Activated T-cell treated with anti-CD3 and anti-CD28 coated beads for 48 hours (primary cell): ENCODE results near the gene C16orf92.
A peak's percentile ranks its signal among the peaks of the same experiment; 100 is the strongest.
"Not testable (repeated sequence)": the region's sequence is repeated elsewhere in the genome, so short reads cannot be mapped to it uniquely, and the experiment has no call there.

Experiments
- DNase-seq: peaks from one replicate; pipeline ENCODE4 v3.0.0-alpha.2; 2020; ENCODE audit warnings: low read depth

The C16orf92 gene

GRCh38 chr16:30027588-30028437, 4.8 kb downstream of the C16orf92 start:
- DNase-seq: no peak

- DNase-seq: no peak
Measured at GRCh38 chr16:30028438-30029076, 5.6 kb downstream of the C16orf92 start.

GRCh38 chr16:30030011-30030685, 7.2 kb downstream of the C16orf92 start:
- DNase-seq: no peak

GRCh38 chr16:30030841-30031413, 7.9 kb downstream of the C16orf92 start, which contains the start of gene TLCD3B:
Gene TLCD3B, minus strand, starts transcription at chr16:30031271. Its CDS starts 744 bp downstream, at chr16:30030527.
- DNase-seq: no peak

- no peak for DNase-seq
Measured at GRCh38 chr16:30031477-30031918, 8.5 kb downstream of the C16orf92 start.

- DNase-seq: peak; percentile 58
Measured at GRCh38 chr16:30032083-30032819, 9.3 kb downstream of the C16orf92 start.

- no peak for DNase-seq
Measured at GRCh38 chr16:30033270-30033669, 10.3 kb downstream of the C16orf92 start.

- no peak for DNase-seq
Measured at GRCh38 chr16:30040221-30040620, 17.2 kb downstream of the C16orf92 start.

GRCh38 chr16:30040690-30041089, 17.7 kb downstream of the C16orf92 start:
- DNase-seq: not testable (repeated sequence)

- no peak for DNase-seq
Measured at GRCh38 chr16:30041841-30042240, 18.8 kb downstream of the C16orf92 start.

GRCh38 chr16:30046178-30046577, 23.2 kb downstream of the C16orf92 start:
- no peak for DNase-seq

GRCh38 chr16:30046588-30046987, 23.6 kb downstream of the C16orf92 start:
- DNase-seq: no peak

- no peak for DNase-seq
Measured at GRCh38 chr16:30049871-30050270, 26.9 kb downstream of the C16orf92 start.

- no peak for DNase-seq
Measured at GRCh38 chr16:30051518-30051917, 28.5 kb downstream of the C16orf92 start.

GRCh38 chr16:30052671-30053372, 29.8 kb downstream of the C16orf92 start:
- peak; percentile 90 for DNase-seq

GRCh38 chr16:30053376-30054015, 30.5 kb downstream of the C16orf92 start:
- DNase-seq: no peak

GRCh38 chr16:30054451-30054850, 31.5 kb downstream of the C16orf92 start:
- no peak for DNase-seq

- DNase-seq: peak; percentile 60
Measured at GRCh38 chr16:30054959-30055553, 32.1 kb downstream of the C16orf92 start.

- no peak for DNase-seq
Measured at GRCh38 chr16:30060346-30060745, 37.3 kb downstream of the C16orf92 start.
